Measurements from ENCODE around the gene KRT26. TPM values are rescaled to one million over a fixed set of nuclear protein-coding genes. Genes with fewer than 3 reads are reported as not detected.
"Not testable (repeated sequence)": the region's sequence is repeated elsewhere in the genome, so short reads cannot be mapped to it uniquely, and the experiment has no call there.

KRT26 gene
- polyA plus RNA-seq, 1 donor, result not detected

GRCh38 chr17:40794466-40794865, 22.5 kb upstream of the KRT26 start:
- no peak for DNase-seq

- no peak for DNase-seq
These were observed 21.8 kb upstream of the KRT26 start for GRCh38 chr17:40793832-40794231.

- peak; percentile 61 for DNase-seq
These were observed 19.9 kb upstream of the KRT26 start for GRCh38 chr17:40791787-40792436.

- peak; percentile 34 for DNase-seq
These were observed 19.1 kb upstream of the KRT26 start for GRCh38 chr17:40791111-40791510.

- no peak for DNase-seq
These were observed 10.4 kb upstream of the KRT26 start, which contains the start of gene KRT27 for GRCh38 chr17:40782450-40782849. KRT27 (minus strand) TSS chr17:40782550; CDS start chr17:40782493, 57 bp downstream.

- DNase-seq, result no peak
These were observed 7.3 kb upstream of the KRT26 start for GRCh38 chr17:40779181-40779909.

GRCh38 chr17:40778461-40778860, 6.5 kb upstream of the KRT26 start:
- no peak for DNase-seq

- DNase-seq, result no peak
These were observed 6.0 kb upstream of the KRT26 start for GRCh38 chr17:40777971-40778370.

GRCh38 chr17:40777459-40777858, 5.5 kb upstream of the KRT26 start:
- DNase-seq, result no peak

GRCh38 chr17:40775945-40776344, 3.9 kb upstream of the KRT26 start:
- no peak for DNase-seq

GRCh38 chr17:40765657-40766056, 6.3 kb downstream of the KRT26 start:
- no peak for DNase-seq

- DNase-seq, result no peak
These were observed 8.2 kb downstream of the KRT26 start for GRCh38 chr17:40763752-40764151.

GRCh38 chr17:40760105-40761016, 11.6 kb downstream of the KRT26 start:
- no peak for DNase-seq

- DNase-seq, result no peak
These were observed 16.8 kb downstream of the KRT26 start, which contains the start of gene KRT25 for GRCh38 chr17:40755231-40755630. KRT25 (minus strand) TSS chr17:40755331; CDS start chr17:40755271, 60 bp downstream.

GRCh38 chr17:40753804-40754203, 18.2 kb downstream of the KRT26 start:
- no peak for DNase-seq

GRCh38 chr17:40751065-40751464, 20.9 kb downstream of the KRT26 start:
- peak; percentile 7 for DNase-seq

GRCh38 chr17:40750391-40750790, 21.6 kb downstream of the KRT26 start:
- DNase-seq, result no peak

- not testable (repeated sequence) for DNase-seq
These were observed 23.3 kb downstream of the KRT26 start for GRCh38 chr17:40748666-40749065.

GRCh38 chr17:40738553-40738952, 33.4 kb downstream of the KRT26 start:
- no peak for DNase-seq

GRCh38 chr17:40735016-40735415, 37.0 kb downstream of the KRT26 start:
- DNase-seq, result no peak

GRCh38 chr17:40734018-40734417, 38.0 kb downstream of the KRT26 start:
- no peak for DNase-seq

- no peak for DNase-seq
These were observed 41.0 kb downstream of the KRT26 start for GRCh38 chr17:40730970-40731369.

Data from hindlimb muscle (tissue), 1 donor.